GM18868 (cell line): ENCODE data around the gene INAVA.
"Not testable (repeated sequence)": the region's sequence is repeated elsewhere in the genome, so short reads cannot be mapped to it uniquely, and the experiment has no call there.

ENCODE experiments used
- ATAC-seq: cut with Tn5 transposase; IDR thresholded peaks from one replicate; pipeline ENCODE4 v1.9.1; 2021; ENCODE audit warnings: mild to moderate bottlenecking, moderate library complexity; ENCODE audit not compliant: unreplicated experiment

INAVA gene

DNA sequence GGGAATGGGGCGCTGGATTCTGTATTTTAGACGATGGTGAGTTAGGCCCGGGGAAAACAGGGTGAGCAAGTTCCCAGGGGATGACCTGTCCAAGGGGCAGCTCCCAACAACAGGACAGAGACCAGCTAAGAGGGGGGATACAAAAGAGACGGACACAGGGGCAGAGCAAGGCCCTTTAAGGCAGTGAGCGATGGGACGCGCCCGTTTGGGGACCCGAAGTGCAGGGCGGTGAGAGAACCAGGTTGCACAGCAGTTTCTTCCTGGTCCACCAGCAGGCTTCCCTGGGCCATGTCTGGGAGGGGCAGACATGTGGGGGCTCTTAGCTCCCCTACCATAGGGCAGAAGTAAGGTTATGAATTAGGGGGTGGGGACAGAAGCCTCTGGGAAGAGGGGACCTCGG is 22.0 kb downstream of the INAVA start:
- no peak for ATAC-seq

DNA sequence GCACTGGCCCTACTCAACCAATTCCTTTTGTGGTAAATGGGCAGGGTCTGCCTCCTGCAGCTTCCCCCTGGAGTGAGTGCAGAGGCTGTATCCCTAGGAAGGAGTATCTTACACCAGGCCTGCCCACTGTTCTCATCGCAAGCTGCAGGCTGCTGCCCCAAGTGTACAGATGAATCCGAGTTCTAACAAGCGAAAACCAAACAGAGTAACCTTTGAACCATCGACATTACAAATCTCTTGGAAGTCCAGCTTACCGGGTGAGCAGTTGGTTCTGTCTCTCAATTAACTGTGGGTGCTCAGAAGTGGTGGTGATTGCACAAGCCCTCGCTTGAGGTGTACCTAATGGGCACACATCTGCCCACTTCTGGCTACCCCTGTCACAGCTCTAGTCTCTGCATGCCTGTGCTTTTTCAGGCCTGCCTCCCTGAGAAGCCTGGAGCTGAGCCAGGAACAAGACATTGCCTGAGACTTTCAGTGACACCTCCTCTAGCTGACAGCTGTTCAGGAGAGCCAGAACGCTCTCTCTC is 22.7 kb downstream of the INAVA start:
- ATAC-seq = no peak

DNA sequence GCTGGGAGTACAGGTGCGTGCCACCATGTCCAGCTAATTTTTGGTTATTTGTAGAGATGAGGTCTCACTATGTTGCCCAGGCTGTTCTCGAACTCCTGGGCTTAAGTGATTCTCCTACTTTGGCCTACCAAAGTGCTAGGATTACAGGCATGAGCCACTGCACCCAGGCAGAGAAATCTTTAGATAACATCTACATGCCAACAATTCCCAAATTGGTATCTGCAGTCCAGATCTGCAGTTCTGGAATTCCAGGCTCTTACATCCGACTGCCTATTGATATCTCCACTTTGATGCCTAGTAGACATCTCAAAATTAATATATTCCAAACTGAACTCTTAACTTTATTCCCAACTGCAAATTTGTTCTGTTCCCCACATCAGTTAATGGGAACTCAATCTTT is 23.3 kb downstream of the INAVA start:
- ATAC-seq = no peak

DNA sequence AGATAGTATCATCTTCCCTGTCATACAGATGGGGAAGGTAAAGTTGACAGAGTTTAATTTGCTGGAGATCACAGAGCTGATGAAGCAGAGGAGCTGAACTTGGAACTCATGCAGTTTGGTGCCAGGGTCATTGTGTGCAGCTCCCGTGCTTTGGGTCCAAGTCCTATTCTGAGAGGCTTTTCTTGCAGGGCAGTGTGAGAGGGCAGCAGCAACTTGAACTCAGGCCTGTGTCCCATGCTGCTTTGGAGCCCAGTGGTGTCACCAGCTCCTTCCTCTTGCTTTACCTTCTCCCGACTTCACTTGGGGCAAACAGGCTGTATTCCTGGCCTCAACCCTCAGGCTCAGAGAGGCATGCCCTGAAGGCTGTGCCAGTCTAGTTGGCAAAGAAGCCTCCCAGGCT is 24.7 kb downstream of the INAVA start:
- ATAC-seq = no peak

DNA sequence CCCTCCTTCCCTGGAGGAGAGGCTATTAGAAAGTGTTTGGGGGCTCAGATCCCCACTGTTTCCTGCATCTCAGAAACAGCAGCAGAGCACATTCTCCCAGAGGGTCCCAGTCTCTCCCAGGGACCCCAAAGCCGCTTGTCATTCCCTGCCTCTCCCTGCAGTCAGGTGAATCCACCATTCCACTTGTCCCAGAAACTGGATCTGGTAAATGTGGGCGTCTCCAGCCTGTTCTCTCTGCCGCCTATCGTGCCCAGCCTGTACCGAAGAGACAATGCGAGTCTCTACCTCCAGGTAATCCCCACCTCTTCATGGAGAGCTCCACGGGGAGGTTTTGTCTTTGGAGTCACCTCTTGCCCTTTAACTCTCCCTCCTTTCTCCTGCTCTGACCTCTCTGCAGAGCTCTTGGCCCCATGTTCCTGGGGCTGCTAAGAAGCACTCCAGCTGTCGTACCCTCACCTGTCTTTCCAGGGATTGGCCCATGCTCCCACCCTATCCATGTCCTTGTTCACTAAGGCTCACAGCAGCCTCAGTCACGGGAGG is 26.9 kb downstream of the INAVA start:
- no peak for ATAC-seq

DNA sequence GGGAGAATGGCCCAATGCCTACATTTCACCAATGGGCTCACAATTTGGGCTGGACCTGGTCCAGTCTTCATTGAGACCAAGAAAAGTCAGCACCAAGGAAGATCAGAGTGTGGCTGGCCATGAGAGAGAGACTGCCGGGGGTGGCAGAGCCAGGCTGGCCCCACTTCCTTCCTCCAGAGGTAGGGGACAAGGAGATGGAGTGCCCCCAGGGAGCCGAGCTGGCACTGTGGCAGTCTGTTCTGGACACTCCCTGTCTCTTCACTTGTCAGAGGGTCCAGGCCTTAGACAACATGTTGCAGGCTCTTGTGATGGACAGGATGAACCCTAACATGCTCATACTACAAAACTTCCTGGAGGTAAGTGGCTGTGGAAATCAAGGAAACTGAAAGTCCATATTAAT is 27.7 kb downstream of the INAVA start:
- ATAC-seq = no peak

DNA sequence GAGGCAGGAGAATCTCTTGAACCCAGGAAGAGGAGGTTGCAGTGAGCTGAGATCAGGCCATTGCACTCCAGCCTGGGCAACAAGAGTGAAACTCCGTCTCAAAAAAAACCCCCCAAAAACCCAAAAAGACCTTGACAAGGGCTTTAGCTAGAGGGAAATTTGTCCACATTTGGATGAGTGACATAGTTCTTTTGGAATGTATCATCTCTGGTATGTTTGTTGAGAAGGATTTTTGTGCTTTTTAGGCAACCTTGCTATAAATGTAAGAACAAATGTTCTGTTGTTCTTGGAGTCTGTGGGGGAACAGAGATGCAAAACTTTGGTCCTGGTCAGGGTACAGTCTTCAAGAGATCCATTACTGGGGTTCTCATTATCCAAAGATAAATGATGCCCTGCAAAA is 28.9 kb downstream of the INAVA start:
- ATAC-seq = no peak

DNA sequence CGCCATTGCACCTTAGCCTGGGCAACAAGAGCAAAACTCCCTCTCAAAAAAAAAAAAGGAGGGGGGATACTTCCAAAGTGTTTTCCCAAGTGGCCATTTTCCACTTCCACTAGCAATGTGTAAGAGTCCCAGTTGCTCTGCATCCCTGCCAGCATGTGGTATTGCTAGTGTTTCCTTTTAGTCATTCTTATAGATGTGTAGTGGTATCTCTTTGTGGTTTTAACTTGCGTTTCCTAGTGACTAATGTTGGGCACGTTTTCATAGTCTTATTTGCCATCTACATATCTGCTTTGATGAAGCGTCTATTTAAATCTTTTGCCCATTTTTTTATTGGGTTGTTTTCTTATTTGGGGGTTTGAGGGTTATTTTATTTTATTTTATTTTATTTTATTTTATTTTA is 31.1 kb downstream of the INAVA start:
- no peak for ATAC-seq

DNA sequence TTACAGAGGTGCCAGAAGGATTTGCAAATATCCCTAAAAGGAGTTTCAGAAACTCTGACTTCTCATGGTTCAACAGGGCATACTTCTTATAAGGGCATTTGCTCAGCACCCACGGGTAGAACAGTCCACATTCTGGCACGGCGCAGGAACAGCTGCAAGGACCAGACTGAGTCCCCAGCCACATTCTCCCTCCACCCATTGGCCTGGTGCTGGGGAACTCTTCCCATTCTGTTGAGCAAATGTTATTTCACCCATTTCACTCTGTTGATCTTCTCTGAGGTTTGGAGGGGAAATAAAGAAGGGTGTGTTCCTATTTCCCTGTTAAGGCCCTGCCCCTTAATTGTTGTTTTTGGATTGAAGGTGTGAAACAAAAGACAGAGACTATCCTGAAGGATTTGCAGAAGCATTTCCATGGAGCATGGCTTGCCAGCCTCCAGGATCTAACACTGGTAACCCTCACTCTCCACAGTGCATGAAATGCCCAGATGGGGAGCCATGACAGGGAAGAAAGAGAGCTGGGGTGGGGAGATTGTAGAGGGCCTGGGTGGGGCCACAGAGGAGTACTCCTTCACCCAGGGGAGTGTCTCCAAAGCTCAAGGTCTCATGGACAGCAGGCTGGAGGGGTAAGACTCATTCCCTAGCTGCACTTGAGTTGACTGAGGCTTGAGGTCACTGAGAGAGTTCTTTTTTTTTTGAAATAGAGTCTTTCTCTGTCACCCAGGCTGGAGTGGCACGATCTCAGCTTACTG is 35.0 kb downstream of the INAVA start:
- no peak for ATAC-seq

DNA sequence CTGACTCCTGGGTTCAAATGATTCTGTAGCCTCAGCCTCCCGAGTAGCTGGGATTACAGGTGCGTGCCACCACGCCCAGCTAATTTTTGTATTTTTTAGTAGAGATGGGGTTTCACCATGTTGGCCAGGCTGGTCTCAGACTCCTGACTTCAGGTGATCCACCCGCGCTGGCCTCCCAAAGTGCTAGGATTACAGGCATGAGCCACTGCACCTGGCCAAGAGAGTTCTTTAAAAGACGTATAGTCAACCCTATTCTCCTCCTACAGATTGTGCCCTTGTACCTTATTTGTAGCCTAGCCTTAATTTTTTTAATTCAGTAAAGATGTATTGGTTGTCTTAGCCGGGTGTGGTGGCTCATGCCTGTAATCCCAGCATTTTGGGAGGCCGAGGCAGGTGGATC is 35.6 kb downstream of the INAVA start:
- not testable (repeated sequence) for ATAC-seq

DNA sequence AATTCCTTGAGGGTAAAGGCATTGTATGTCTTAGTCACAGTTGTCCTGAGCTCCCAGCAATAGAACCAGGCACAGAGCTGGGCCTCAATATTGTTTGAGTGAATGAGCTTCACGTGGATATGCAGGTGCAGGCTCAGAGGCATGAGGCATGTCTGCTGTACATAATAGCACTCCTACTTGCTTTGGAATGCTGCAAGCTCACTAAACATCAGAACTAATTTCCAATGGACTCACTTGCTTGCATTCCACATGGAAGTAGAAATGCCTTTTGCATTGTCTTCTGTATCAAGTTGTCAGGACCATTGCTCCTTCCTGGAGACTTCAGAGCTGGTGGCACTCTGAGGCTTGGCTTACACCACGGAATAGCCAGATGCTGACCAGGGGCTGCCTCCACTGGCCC is 37.1 kb downstream of the INAVA start:
- no peak for ATAC-seq

DNA sequence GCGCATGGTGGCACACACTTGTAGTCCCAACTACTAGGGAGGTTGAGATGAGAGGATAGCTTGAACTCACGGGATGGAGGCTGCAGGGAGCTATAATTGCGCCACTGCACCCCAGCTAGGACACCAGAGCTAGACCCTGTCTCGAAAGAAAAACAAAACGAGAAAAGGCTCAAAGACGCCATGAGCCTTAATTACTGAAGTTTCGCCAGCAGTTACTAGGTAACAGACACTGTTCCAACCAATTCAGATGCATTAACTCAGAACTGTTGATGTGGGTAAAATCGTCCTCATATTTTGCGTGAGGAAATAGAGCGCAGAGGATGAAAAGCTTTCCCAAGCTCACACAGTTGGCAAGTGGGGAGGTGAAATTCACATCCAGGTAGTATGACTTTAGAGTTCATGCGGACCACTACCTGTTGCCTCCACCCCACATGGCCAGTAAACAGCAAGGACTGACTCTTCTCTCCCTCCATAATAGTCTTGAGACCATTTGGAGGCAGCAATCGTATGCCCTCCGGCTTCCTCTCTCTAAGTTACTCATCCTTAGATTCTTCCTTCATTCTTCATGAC is 40.1 kb downstream of the INAVA start:
- no peak for ATAC-seq

DNA sequence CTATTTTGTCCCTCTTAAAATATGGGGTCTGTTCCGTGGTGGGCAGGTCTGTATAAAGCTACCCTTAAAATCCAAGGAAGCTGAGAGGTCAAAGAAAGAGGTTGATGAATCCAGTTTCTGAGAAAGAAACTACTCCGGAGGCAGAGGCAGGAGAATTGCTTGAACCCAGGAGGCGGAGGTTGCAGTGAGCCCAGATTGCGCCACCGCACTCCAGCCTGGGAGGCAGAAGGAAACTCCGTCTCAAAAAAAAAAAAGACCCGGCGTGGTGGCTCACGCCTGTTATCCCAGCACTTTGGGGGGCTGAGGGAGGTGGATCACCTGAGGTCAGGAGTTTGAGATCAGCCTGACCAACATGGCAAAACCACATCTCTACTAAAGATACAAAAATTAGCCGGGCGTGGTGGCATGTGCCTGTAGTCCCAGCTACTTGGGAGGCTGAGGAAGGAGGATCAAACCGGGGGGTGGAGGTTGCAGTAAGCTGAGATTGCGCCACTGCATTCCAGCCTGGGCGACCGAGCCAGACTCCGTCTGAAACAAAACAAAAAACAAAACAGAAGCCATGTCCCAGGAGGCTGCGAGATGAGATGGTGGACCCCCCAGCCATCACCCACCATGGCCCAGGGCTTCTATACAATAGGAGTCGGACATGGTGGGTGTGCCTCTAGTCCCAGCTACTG is 40.7 kb downstream of the INAVA start:
- ATAC-seq = not testable (repeated sequence)

DNA sequence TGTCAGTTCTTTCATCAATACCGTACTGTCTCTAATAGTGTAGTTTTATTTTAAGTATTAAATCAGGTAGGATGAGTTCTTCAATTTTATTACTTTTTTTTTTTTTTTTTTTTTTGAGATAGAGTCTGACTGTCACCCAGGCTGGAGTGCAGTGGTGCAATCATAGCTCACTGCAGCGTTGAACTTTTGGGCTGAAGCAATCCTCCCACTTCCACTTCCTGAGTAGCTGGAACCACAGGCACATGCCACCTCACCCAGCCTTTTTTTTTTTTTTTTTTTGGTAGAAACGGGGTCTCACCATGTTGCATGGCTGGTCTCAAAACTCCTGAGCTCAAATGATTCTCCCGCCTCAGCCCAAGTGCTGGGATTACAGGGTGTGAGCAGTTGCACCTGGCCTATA is 44.3 kb downstream of the INAVA start:
- ATAC-seq = no peak

DNA sequence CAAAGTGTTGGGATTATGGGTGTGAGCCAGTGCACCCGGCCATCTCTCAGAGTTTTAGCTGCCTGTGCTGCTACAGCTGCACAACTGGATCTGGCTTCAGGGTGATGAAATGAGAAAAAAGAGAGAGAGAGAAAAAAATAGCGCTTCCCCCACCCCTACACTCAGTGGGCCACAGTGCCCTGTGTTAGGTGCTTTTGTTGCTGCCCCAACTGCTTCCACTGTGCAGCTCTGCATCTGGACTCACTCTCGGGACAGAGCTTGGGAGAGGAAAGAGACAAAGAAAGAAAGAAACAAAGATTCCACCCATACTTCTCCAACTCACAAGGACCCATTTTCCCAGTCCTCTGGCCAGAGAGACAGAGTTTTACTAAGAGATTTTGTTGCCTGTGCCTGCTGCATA is 50.4 kb downstream of the INAVA start:
- ATAC-seq = no peak

DNA sequence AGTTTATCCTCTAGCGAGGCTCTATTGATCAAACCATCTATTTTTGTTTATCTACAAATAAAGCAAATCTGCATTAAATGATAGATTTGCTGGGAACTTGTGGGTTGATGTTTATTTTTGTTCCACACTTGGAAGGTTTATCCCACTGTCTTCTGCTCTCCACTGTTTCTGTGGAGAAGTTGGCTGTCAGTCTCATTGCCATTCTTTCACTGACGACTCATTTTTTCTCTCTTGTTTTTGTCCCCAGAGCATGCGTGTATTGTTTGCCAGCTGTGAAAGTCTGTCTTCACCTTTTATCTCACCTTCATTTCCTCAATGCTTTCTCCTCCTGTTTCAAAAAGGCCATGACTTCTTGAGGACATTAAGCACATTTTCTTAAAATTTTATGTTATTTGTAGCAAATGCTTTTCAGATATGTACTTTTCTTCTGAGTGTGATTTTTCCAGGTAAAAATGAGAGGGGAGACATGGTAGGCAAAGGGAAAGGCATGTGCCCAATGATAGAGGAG is 52.4 kb downstream of the INAVA start:
- ATAC-seq = no peak

DNA sequence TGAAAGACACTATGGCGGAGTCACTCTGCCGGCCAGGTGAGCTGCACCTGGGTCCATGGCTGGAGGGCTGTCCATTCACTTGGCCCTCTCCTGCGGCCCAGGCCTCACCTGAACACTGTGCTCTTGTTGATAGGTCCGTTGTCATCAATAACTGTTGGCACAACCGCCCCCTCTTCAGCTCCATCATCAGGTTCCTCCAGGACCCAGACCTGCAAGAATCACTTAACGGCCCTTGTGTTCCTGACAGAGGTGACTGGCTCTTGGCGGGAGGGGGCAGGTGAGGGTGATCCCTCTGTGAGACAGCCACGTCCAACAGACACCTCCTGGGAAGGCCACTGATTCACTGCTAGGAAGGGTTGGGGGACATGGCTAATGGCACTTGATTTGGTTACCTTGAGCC is 54.9 kb downstream of the INAVA start:
- no peak for ATAC-seq

DNA sequence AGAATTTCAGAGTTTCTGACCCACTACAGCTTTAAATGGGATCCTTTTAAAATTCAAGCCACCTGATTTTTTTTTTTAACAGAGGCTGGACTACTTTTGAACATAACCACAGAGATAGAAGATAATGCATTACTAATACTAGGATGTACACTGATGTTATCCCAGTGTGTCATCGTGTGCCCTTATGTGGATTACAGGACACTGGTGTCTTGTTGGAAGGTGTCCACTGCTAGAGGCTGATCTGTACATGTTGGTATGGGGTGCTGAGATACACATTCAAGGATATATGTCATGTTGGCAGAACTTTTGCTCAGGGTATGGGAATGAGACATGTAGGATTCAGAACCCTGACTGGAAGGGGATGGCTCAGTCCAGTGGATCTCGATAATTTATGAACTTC is 56.3 kb downstream of the INAVA start:
- no peak for ATAC-seq

DNA sequence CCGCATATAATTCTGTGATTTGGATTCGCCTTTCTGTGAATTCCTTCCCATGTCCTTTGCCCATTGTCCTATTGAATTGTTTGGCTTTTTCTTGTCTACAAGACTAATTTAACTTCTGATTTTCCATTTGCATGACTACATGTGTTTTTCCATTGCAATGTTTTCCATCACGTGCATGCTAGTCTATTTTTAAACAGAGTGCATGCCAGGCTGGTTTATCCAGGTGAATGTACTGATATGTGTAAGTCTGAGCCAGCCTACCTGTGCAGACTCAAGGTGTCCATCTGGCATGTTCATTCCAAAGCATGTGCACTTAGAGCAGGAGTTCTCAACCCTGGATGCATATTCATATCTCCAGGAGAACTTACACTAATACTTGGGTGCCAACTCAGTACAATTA is 59.7 kb downstream of the INAVA start:
- no peak for ATAC-seq

DNA sequence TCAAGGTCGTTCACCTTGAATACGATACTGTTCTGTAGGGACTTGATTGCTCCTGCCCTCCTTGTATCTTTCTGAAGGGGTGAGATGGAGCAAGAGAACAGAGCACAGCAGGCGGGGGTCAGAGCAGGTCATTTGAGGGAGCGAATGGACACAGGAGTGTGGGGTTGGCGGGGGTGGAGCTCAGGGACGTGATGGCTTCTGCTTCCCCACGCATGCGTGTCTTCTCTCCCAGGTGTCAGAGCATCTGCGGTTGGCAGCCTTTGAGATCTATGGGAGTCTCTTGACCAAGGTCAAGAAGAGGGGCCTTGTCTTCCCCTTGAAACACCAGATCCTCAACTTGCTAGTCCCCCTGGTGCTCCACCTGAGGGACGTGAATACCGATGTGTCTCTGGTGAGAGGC is 63.9 kb downstream of the INAVA start:
- ATAC-seq = no peak

DNA sequence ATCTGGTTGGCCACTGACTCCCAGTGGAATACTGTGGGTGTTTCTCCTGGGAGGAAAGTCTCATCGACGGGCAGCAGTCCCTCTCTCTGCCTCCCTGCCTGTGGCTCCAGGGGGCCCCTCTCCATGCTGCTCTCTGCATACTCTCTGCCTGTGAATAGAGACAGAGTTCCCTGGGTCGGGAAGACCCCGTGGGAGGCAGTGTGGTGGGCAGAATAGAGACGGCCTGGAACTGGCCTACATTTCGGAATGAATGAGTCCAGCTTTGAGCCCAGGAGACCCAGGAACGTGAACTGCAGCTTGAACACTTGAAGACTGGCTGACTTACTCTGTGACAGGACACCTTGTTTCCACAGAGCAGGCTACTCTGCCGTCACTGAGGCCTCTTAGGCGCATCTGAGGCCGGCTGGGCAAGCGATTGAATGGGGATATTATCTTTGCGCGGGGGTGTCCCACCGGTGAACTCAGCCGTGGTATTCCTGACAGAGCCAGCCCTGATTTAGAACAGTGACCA is 64.8 kb downstream of the INAVA start:
- no peak for ATAC-seq
